Pulmonary artery endothelial cell (primary cell): Measurements from ENCODE around the gene TMEM179. TPM values are rescaled to one million over a fixed set of nuclear protein-coding genes. Genes with fewer than 3 reads are reported as not detected.
"Not testable (repeated sequence)": the region's sequence is repeated elsewhere in the genome, so short reads cannot be mapped to it uniquely, and the experiment has no call there.

Experiments
- DNase-seq: peaks from one replicate; pipeline ENCODE4 v3.0.0-alpha.2; 2011; ENCODE audit warnings: low read depth, low spot score
- total RNA-seq: library from RNA; depleted of rRNA; stranded (reverse); fragments of >200 nt; gene quantifications from 2 replicates; pipeline ENCODE4 v1.2.3, GENCODE V29; 2014

Gene TMEM179
- total RNA-seq, 1 donor from 2014 or later, result 0.13 TPM

- DNase-seq, result no peak
These were observed 16.3 kb downstream of the TMEM179 start for GRCh38 chr14:104588066-104588857.

GRCh38 chr14:104587641-104588040 is 16.9 kb downstream of the TMEM179 start:
- DNase-seq, result no peak

GRCh38 chr14:104586832-104587620 is 17.5 kb downstream of the TMEM179 start:
- no peak for DNase-seq

GRCh38 chr14:104585966-104586697 is 18.4 kb downstream of the TMEM179 start:
- no peak for DNase-seq

- no peak for DNase-seq
These were observed 20.0 kb downstream of the TMEM179 start for GRCh38 chr14:104584557-104584956.

GRCh38 chr14:104583424-104584306 is 20.9 kb downstream of the TMEM179 start:
- no peak for DNase-seq

- DNase-seq, result no peak
These were observed 21.9 kb downstream of the TMEM179 start for GRCh38 chr14:104582662-104583061.

- DNase-seq, result no peak
These were observed 22.6 kb downstream of the TMEM179 start for GRCh38 chr14:104582005-104582404.

GRCh38 chr14:104581521-104581920 is 23.1 kb downstream of the TMEM179 start:
- DNase-seq, result no peak

- no peak for DNase-seq
These were observed 23.6 kb downstream of the TMEM179 start for GRCh38 chr14:104580961-104581360.

GRCh38 chr14:104579939-104580338 is 24.6 kb downstream of the TMEM179 start:
- DNase-seq, result not testable (repeated sequence)

- DNase-seq, result no peak
These were observed 25.1 kb downstream of the TMEM179 start, which contains the start of gene C14orf180 for GRCh38 chr14:104579507-104579906. Gene C14orf180, plus strand, starts transcription at chr14:104579764. Its CDS starts 6,667 bp downstream, at chr14:104586431.

GRCh38 chr14:104578321-104578720 is 26.3 kb downstream of the TMEM179 start:
- no peak for DNase-seq

- no peak for DNase-seq
These were observed 26.7 kb downstream of the TMEM179 start for GRCh38 chr14:104577847-104578301.

GRCh38 chr14:104577426-104577825 is 27.1 kb downstream of the TMEM179 start:
- DNase-seq, result no peak

GRCh38 chr14:104576970-104577332 is 27.6 kb downstream of the TMEM179 start:
- no peak for DNase-seq

- no peak for DNase-seq
These were observed 28.2 kb downstream of the TMEM179 start for GRCh38 chr14:104576232-104576969.

GRCh38 chr14:104574978-104575583 is 29.5 kb downstream of the TMEM179 start:
- DNase-seq, result no peak

GRCh38 chr14:104574536-104574935 is 30.0 kb downstream of the TMEM179 start:
- no peak for DNase-seq

- DNase-seq, result no peak
These were observed 30.6 kb downstream of the TMEM179 start for GRCh38 chr14:104573930-104574329.
